Measurements from ENCODE around the gene ZNF618. TPM values are rescaled to one million over a fixed set of nuclear protein-coding genes. Genes with fewer than 3 reads are reported as not detected.

Gene ZNF618
- total RNA-seq, 1 experiment from 2014 or later, result 1.2 TPM

DNA sequence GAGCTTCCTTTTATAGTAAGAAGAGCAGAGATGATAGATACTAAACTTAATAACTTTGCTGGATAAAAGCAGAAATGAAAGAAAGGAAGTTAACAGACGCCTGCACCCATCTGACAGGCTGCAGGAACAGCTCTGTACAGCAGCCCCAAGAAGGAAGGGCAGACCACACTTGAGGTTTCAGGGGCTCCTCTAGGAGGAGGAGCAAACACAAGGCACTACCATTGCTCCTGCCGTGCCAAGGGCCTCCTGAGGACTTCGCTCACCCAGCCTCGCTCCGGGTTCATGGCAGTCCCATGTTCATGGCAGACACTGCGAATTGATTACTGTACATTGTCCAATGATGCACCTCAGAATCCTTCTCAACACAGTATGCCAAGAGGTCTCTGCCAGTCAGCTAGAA lies 116.9 kb downstream of the ZNF618 start:
- DNase-seq, result no peak
- Mint-ChIP-seq H3K27me3 (ENCODE audit: insufficient read depth, unreplicated experiment) (no peaks in the 10 kb centered on the region), H3K9me3 (ENCODE audit: unreplicated experiment) (no peaks in the 10 kb centered on the region), H3K4me1 (ENCODE audit: low read depth, unreplicated experiment) (no peaks in the 10 kb centered on the region), H3K27ac (ENCODE audit: unreplicated experiment) (no peak overlapping the region), H3K4me3 (ENCODE audit: unreplicated experiment) (no peak overlapping the region), H3K36me3 (ENCODE audit: insufficient read depth, unreplicated experiment) (no peaks in the 10 kb centered on the region)
- intact Hi-C loops (cut with micrococcal nuclease; ENCODE audit: unreplicated experiment), result no loop called here
- H3K4me1 ChIP-seq, result no peaks in the 10 kb centered on the region
- CTCF ChIA-PET, result no interaction called here
- H3K36me3 ChIP-seq (ENCODE audit: control insufficient read depth, insufficient read depth, low read length), result no peaks in the 10 kb centered on the region
- no peaks in the 10 kb centered on the region for H3K27me3 ChIP-seq (replicated peaks; ENCODE audit: control insufficient read depth, insufficient read depth, low read length)
- H3K9me3 ChIP-seq, result no peaks in the 10 kb centered on the region
- POLR2A ChIA-PET, result no interaction called here
- H3K4me3 ChIP-seq (ENCODE audit: low read depth, low read length), result no peak overlapping the region
- no TSS peak for BruUV-seq (replicated peaks)
- TF ChIP-seq, protein P1, sequence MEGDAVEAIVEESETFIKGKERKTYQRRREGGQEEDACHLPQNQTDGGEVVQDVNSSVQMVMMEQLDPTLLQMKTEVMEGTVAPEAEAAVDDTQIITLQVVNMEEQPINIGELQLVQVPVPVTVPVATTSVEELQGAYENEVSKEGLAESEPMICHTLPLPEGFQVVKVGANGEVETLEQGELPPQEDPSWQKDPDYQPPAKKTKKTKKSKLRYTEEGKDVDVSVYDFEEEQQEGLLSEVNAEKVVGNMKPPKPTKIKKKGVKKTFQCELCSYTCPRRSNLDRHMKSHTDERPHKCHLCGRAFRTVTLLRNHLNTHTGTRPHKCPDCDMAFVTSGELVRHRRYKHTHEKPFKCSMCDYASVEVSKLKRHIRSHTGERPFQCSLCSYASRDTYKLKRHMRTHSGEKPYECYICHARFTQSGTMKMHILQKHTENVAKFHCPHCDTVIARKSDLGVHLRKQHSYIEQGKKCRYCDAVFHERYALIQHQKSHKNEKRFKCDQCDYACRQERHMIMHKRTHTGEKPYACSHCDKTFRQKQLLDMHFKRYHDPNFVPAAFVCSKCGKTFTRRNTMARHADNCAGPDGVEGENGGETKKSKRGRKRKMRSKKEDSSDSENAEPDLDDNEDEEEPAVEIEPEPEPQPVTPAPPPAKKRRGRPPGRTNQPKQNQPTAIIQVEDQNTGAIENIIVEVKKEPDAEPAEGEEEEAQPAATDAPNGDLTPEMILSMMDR (IDR thresholded peaks at IDR 0.05; ENCODE audit: insufficient read depth in 1 of 2, low read depth in 1 of 2, low read length in 1 of 2, severe bottlenecking in 1 of 2, unreplicated experiment in 1 of 2), result no peak

DNA sequence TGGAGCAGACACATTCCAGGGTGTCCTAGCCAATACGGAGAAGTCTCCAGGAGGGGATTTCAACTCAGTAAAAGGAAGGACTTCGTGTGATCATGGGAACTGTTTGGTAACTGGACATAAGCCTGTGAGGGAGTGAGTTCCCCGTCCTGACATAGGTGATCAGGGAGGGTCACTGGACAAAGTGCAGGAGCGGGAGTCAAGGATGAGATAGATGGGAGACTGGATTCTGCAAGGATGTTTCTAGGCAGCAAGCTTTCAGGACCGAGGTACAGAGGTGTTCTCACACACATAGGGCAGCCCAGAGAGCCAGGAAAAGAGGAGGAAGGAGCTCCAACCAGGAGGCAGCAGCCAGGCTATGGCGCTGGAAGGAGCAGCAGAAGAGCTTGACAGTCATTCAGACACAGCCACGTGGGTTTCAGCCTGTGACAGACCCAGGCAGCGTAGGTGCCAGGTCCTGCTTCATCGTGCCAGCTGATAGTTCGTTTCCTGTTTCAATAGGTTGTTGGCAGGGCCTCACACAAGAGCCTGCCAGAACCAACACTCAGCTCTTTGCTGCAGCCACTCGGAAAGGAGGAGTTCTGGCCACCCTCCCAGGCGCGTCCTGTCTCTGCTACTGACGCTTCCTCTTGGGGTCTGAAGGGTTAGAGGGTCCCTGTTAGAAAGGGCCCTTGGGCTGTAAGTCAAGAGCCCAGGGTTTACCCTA lies 117.9 kb downstream of the ZNF618 start:
- intact Hi-C loops (cut with micrococcal nuclease; ENCODE audit: unreplicated experiment), result no loop called here
- no TSS peak for BruUV-seq (replicated peaks)
- Mint-ChIP-seq H3K4me3 (ENCODE audit: unreplicated experiment) (no peak overlapping the region), H3K4me1 (ENCODE audit: low read depth, unreplicated experiment) (no peaks in the 10 kb centered on the region), H3K27ac (ENCODE audit: unreplicated experiment) (no peak overlapping the region), H3K9me3 (ENCODE audit: unreplicated experiment) (no peaks in the 10 kb centered on the region), H3K36me3 (ENCODE audit: insufficient read depth, unreplicated experiment) (no peaks in the 10 kb centered on the region), H3K27me3 (ENCODE audit: insufficient read depth, unreplicated experiment) (no peaks in the 10 kb centered on the region)
- Histone ChIP-seq H3K4me1 (no peaks in the 10 kb centered on the region), H3K9me3 (no peaks in the 10 kb centered on the region), H3K36me3 (ENCODE audit: control insufficient read depth, insufficient read depth, low read length) (no peaks in the 10 kb centered on the region), H3K4me3 (ENCODE audit: low read depth, low read length) (no peak overlapping the region), H3K27me3 (replicated peaks; ENCODE audit: control insufficient read depth, insufficient read depth, low read length) (no peaks in the 10 kb centered on the region)
- CTCF ChIA-PET, result no interaction called here
- TF ChIP-seq, protein P1 (IDR thresholded peaks at IDR 0.05; ENCODE audit: insufficient read depth in 1 of 2, low read depth in 1 of 2, low read length in 1 of 2, severe bottlenecking in 1 of 2, unreplicated experiment in 1 of 2), result no peak
- DNase-seq, result no peak
- POLR2A ChIA-PET, result no interaction called here

DNA sequence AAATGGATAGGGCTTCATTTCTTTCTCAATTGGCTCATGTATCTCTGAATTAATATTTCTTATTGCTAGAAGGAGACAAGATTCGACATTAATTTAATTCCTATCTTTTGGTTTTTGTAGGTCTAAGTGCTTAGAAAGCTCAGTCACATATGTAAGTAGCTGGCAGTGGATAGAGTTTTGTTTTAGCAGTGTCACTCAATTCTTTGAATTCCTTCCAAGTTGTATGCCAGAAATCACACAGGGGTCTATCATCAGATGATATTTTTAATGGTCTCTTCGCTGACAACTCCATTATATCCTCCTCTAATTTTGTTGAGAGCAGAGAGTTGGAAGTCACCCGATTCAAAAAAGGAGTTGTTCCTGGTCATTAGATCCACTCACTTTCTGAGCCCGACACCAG lies 119.3 kb downstream of the ZNF618 start:
- no peaks in the 10 kb centered on the region for H3K4me1 Mint-ChIP-seq (ENCODE audit: low read depth, unreplicated experiment)
- ChIA-PET POLR2A (no interaction called here), CTCF (no interaction called here)
- H3K4me3 Mint-ChIP-seq (ENCODE audit: unreplicated experiment), result no peak overlapping the region
- H3K27me3 Mint-ChIP-seq (ENCODE audit: insufficient read depth, unreplicated experiment), result no peaks in the 10 kb centered on the region
- H3K27ac Mint-ChIP-seq (ENCODE audit: unreplicated experiment), result no peak overlapping the region
- H3K9me3 ChIP-seq, result no peaks in the 10 kb centered on the region
- no peaks in the 10 kb centered on the region for H3K9me3 Mint-ChIP-seq (ENCODE audit: unreplicated experiment)
- TF ChIP-seq, protein P1 (IDR thresholded peaks at IDR 0.05; ENCODE audit: insufficient read depth in 1 of 2, low read depth in 1 of 2, low read length in 1 of 2, severe bottlenecking in 1 of 2, unreplicated experiment in 1 of 2), result no peak
- H3K4me1 ChIP-seq, result no peaks in the 10 kb centered on the region
- no peaks in the 10 kb centered on the region for H3K36me3 ChIP-seq (ENCODE audit: control insufficient read depth, insufficient read depth, low read length)
- no peak for DNase-seq
- H3K27me3 ChIP-seq (replicated peaks; ENCODE audit: control insufficient read depth, insufficient read depth, low read length), result no peaks in the 10 kb centered on the region
- no peaks in the 10 kb centered on the region for H3K36me3 Mint-ChIP-seq (ENCODE audit: insufficient read depth, unreplicated experiment)
- intact Hi-C loops (cut with micrococcal nuclease; ENCODE audit: unreplicated experiment), result no loop called here
- no peak overlapping the region for H3K4me3 ChIP-seq (ENCODE audit: low read depth, low read length)
- no TSS peak for BruUV-seq (replicated peaks)
